ENCODE results near the gene VDR.

Gene VDR

DNA sequence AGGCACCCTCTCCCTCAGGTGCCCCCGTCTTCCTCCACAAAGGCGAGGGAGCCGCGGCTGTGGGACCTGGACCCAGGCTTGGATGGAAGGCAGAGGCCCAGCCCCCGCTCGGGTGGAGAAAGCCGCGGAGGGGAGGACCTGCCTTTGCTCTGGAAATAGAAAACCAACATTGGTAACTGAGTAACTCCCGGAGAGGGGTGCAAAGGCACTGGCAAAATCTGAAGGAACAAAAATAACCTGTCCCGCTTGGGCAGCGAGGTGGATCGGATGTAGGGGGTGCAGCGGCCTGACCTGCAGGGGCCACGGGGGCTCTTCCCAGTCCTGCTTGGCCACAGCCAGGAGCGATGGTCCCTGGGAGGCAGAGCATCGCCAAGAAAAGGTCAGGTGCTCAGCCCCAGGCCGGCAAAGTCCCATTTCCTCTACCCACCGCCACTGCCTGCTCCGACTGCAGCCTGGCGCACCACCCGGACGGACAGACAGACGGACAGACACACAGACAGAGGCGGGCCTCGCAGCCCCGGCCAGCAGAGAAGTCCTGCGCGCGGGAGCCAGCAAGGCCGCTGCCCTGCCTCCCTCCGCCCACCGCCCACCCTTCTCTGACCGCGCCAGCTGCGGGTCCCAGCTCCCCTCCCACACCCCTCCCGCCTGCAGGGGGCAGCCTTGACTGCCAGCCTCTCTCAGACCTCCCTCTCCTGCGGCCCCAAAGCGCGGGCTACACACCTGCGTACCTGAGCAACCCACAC, 37.2 kb upstream of the VDR start:
- H3K4me3 Mint-ChIP-seq, result no peak overlapping the region
- H3K9me3 Mint-ChIP-seq, result no peaks in the 10 kb centered on the region
- peaks cover 1% of the 10 kb centered on the region for H3K36me3 Mint-ChIP-seq (ENCODE audit: insufficient read depth)
- H3K27me3 Mint-ChIP-seq, result peaks cover 39% of the 10 kb centered on the region
- peaks cover 10% of the 10 kb centered on the region for H3K4me1 Mint-ChIP-seq
- no peak overlapping the region for H3K27ac Mint-ChIP-seq (ENCODE audit: low read depth)
- no peak for ATAC-seq (replicated peaks; ENCODE audit: extremely low read depth, poor library complexity, severe bottlenecking)
- peak in 1 of 2 donors; percentile 17 for DNase-seq (ENCODE audit: low spot score in 2 of 2)

DNA sequence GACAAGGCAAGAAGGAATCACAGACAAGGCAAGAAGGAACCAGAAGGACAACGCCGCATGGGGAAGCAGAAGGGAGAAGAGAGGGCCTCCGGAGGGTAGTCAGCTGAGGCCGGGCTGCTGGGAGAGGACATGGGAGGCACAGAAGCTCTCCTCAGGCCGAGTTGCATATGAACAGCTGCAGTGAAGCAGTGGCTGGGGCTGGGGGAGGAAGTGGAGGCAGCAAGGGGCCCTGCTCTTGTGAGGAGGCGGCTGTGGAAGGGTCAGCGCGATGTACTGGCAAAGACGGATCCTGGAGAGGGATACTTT, 36.6 kb upstream of the VDR start:
- H3K27me3 Mint-ChIP-seq, result peaks cover 33% of the 10 kb centered on the region
- H3K4me3 Mint-ChIP-seq, result no peak overlapping the region
- no peak for DNase-seq (ENCODE audit: low spot score in 2 of 2)
- peaks cover 1% of the 10 kb centered on the region for H3K36me3 Mint-ChIP-seq (ENCODE audit: insufficient read depth)
- H3K27ac Mint-ChIP-seq (ENCODE audit: low read depth), result no peak overlapping the region
- ATAC-seq (replicated peaks; ENCODE audit: extremely low read depth, poor library complexity, severe bottlenecking), result no peak
- no peaks in the 10 kb centered on the region for H3K9me3 Mint-ChIP-seq
- peaks cover 10% of the 10 kb centered on the region for H3K4me1 Mint-ChIP-seq

DNA sequence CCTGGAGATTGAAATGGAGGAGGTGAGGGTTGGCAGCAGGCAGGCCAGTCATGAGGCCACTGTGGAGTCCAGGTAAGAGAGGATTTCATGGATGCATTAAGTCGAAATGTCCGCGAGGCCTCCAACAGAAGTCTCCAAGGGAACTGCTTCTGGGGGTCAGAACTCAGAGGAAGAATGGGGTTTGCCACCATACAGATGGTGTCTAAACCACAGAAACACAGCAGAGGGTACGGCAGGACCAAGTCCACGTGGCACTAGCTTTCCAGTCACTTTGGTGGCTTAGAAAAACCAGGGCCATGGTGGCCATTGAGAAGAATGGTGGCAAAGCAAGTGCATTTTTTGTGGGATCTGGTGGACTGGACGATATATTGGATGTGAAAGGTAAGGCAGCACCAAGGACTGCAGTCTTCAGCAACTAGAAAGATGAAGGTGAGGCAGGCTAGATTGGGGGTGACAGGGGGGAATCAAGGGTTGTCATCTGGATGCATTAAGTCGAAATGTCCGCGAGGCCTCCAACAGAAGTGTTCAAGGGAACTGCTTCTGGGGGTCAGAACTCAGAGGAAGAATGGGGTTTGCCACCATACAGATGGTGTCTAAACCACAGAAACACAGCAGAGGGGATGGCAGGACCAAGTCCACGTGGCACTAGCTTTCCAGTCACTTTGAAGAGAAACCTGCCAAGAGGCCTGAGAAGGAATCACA, 36.1 kb upstream of the VDR start:
- DNase-seq (ENCODE audit: low spot score in 2 of 2), result no peak
- H3K4me3 Mint-ChIP-seq, result no peak overlapping the region
- peaks cover 10% of the 10 kb centered on the region for H3K4me1 Mint-ChIP-seq
- ATAC-seq (replicated peaks; ENCODE audit: extremely low read depth, poor library complexity, severe bottlenecking), result no peak
- H3K9me3 Mint-ChIP-seq, result no peaks in the 10 kb centered on the region
- H3K36me3 Mint-ChIP-seq (ENCODE audit: insufficient read depth), result peaks cover 1% of the 10 kb centered on the region
- H3K27ac Mint-ChIP-seq (ENCODE audit: low read depth), result no peak overlapping the region
- peaks cover 28% of the 10 kb centered on the region for H3K27me3 Mint-ChIP-seq

DNA sequence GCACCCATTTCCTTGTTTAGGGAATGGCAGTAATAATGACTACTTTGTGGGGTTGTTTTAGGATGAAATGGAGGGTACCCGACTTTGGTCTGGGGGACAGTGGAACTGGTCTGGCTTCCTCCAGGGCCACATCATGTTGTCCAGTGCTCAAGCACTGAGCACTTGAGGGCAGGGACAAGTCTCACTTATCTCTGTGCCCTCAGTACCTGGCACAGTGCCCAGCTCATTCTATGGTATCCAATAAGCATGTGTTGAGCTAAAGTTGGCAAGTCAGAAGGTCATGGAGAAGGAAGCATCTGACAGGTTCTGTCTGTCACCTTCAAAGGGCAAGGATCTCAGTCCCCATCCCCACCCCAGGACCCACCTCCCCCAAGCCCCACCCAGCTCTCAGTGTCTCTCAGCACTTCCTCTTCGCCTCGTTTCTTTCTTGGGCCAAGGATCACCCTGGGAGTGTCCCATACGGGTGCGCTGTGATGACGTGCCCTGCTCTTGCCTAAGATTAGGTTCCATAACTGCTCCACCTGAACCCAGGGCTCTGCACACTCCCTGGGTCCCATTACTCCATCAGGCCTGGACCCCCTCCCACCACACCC, 34.3 kb upstream of the VDR start:
- ATAC-seq (replicated peaks; ENCODE audit: extremely low read depth, poor library complexity, severe bottlenecking) (no peak), DNase-seq (ENCODE audit: low spot score in 2 of 2) (no peak)
- H3K27ac Mint-ChIP-seq (ENCODE audit: low read depth), result no peak overlapping the region
- H3K9me3 Mint-ChIP-seq, result no peaks in the 10 kb centered on the region
- H3K27me3 Mint-ChIP-seq, result peaks cover 28% of the 10 kb centered on the region
- peaks cover 10% of the 10 kb centered on the region for H3K4me1 Mint-ChIP-seq
- H3K4me3 Mint-ChIP-seq, result no peak overlapping the region
- peaks cover 1% of the 10 kb centered on the region for H3K36me3 Mint-ChIP-seq (ENCODE audit: insufficient read depth)

DNA sequence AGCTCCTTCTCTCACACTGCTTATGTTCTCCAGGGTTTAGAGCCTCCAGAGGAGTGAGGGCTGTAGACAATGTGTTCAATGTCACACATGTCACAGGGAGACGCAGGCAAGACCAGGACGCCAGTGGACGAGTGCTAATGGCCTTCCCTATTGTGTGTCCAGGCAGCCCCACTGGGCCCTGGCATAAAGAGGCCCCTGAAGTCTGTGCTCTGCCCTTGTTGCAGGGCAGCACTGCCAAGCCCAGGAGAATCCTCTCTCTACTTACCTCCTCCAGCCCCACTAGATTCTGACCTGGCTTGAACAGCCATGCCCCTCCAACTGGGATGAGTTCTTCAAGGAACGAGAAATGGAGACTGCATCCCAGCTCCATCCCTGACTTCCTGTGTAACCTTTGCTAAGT, 33.8 kb upstream of the VDR start:
- no peak for ATAC-seq (replicated peaks; ENCODE audit: extremely low read depth, poor library complexity, severe bottlenecking)
- H3K27me3 Mint-ChIP-seq, result peaks cover 24% of the 10 kb centered on the region
- no peak overlapping the region for H3K27ac Mint-ChIP-seq (ENCODE audit: low read depth)
- H3K36me3 Mint-ChIP-seq (ENCODE audit: insufficient read depth), result peaks cover 1% of the 10 kb centered on the region
- H3K9me3 Mint-ChIP-seq, result no peaks in the 10 kb centered on the region
- no peak for DNase-seq (ENCODE audit: low spot score in 2 of 2)
- H3K4me1 Mint-ChIP-seq, result peaks cover 10% of the 10 kb centered on the region
- H3K4me3 Mint-ChIP-seq, result no peak overlapping the region

DNA sequence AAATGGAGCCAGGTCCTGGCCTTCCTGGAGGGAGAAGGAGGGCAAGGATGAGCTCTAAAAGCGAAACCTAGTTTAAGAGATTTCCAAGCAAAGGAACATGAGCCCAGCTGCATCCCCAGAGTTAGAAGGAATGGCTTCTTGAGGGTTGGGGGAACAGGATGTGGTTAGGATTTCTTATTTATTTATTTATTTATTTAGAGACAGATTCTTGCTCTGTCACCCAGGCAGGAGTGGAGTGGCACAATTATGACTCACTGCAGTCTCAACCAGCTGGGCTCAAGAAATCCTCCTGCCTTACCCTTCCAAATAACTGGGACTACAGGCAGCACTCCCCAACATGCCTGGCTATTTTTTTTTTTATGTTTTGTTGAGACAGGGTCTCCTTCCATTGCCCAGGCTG, 33.3 kb upstream of the VDR start:
- no peak overlapping the region for H3K27ac Mint-ChIP-seq (ENCODE audit: low read depth)
- DNase-seq (ENCODE audit: low spot score in 2 of 2) (no peak), ATAC-seq (replicated peaks; ENCODE audit: extremely low read depth, poor library complexity, severe bottlenecking) (no peak)
- H3K9me3 Mint-ChIP-seq, result no peaks in the 10 kb centered on the region
- H3K4me1 Mint-ChIP-seq, result peaks cover 10% of the 10 kb centered on the region
- H3K4me3 Mint-ChIP-seq, result no peak overlapping the region
- H3K36me3 Mint-ChIP-seq (ENCODE audit: insufficient read depth), result peaks cover 1% of the 10 kb centered on the region
- peaks cover 19% of the 10 kb centered on the region for H3K27me3 Mint-ChIP-seq

DNA sequence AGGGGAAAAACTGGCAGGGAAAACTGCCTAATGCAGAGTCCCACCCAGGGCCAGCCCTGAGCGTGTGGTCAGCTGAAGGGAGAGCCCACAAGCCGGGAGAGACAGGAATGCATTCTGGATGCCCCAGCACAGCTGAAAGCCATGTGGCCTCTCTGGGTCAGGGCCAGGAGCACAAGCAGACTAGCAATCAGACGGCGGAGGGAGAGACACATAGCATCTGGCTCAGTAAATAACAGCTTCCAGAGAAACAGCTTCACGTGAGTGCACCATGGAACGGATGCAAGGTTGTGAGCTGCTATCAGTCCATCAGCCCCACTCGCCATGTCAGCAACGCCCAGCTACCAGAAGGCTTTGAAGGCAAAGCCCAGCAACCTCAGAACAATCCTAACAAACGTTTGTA, 30.4 kb upstream of the VDR start:
- Mint-ChIP-seq H3K9me3 (no peaks in the 10 kb centered on the region), H3K27me3 (peaks cover 22% of the 10 kb centered on the region), H3K36me3 (ENCODE audit: insufficient read depth) (no peaks in the 10 kb centered on the region), H3K4me3 (no peak overlapping the region), H3K4me1 (no peaks in the 10 kb centered on the region), H3K27ac (ENCODE audit: low read depth) (no peak overlapping the region)
- no peak for ATAC-seq (replicated peaks; ENCODE audit: extremely low read depth, poor library complexity, severe bottlenecking)
- DNase-seq (ENCODE audit: low spot score in 2 of 2), result no peak

DNA sequence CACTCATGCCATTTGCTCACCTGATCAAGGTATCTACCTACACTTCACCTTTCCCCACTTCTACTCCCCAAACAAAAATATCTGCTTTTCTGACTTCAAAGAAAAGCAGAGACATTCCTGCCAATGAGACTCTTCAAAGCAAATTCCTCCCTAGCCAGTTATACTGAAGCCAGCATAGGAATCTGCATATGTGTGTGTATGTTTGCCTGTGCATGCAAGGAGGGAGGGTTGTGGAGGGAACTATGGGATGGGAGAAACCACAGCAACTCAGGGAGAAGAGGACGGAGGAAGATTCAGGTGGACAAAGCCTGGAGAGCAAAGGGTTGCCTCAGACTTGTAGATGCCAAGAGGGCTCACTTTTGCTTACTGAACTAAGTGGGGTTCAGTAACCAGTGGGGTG, 26.4 kb upstream of the VDR start:
- Mint-ChIP-seq H3K27me3 (peaks cover 22% of the 10 kb centered on the region), H3K27ac (ENCODE audit: low read depth) (no peak overlapping the region), H3K9me3 (no peaks in the 10 kb centered on the region), H3K4me3 (no peak overlapping the region), H3K4me1 (no peaks in the 10 kb centered on the region), H3K36me3 (ENCODE audit: insufficient read depth) (no peaks in the 10 kb centered on the region)
- ATAC-seq (replicated peaks; ENCODE audit: extremely low read depth, poor library complexity, severe bottlenecking) (no peak), DNase-seq (ENCODE audit: low spot score in 2 of 2) (no peak)

DNA sequence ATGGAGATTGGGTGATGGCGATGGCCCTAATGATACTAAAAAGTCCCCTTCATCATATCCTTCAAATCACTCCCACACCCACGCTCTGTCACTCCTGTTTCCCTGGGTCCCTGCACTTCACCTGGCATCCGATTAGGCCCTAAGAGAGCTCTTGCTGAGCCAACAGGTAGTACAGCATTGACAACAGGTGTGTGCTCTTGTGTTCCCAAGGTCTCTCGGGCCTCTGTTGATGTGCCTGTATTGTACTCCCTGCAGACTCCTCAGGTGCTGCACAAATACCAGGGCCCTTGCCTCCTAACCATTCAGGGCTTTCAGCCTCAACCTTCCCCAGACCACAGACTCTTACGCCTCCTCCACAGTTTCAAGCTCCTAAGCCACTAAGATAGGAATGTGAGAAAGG, 25.8 kb upstream of the VDR start:
- H3K4me3 Mint-ChIP-seq, result no peak overlapping the region
- no peaks in the 10 kb centered on the region for H3K4me1 Mint-ChIP-seq
- no peak for ATAC-seq (replicated peaks; ENCODE audit: extremely low read depth, poor library complexity, severe bottlenecking)
- no peak for DNase-seq (ENCODE audit: low spot score in 2 of 2)
- H3K27ac Mint-ChIP-seq (ENCODE audit: low read depth), result no peak overlapping the region
- peaks cover 22% of the 10 kb centered on the region for H3K27me3 Mint-ChIP-seq
- H3K9me3 Mint-ChIP-seq, result no peaks in the 10 kb centered on the region
- H3K36me3 Mint-ChIP-seq (ENCODE audit: insufficient read depth), result no peaks in the 10 kb centered on the region

DNA sequence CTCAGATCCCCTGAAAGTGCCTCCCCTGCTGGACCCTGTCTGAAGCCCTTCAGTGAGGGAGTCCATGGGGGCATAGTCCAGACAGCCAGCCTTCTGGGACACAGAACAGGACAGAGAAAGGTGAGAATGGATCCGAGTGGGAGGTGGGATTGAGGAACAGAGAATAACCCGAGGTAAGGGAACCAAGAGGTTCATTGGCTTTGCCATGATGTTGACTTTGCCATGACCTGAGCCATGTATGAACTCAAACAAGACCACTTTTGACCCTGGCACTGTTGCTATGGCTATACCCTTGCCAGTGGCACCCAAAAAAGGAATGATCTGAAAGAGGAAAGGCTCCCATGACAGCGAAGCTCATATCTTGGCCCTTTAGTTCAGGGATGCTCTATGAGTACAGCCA, 22.6 kb upstream of the VDR start:
- Mint-ChIP-seq H3K36me3 (ENCODE audit: insufficient read depth) (no peaks in the 10 kb centered on the region), H3K4me3 (no peak overlapping the region), H3K4me1 (no peaks in the 10 kb centered on the region), H3K27me3 (peaks cover 45% of the 10 kb centered on the region), H3K27ac (ENCODE audit: low read depth) (no peak overlapping the region), H3K9me3 (no peaks in the 10 kb centered on the region)
- ATAC-seq (replicated peaks; ENCODE audit: extremely low read depth, poor library complexity, severe bottlenecking), result no peak
- DNase-seq (ENCODE audit: low spot score in 2 of 2), result no peak

DNA sequence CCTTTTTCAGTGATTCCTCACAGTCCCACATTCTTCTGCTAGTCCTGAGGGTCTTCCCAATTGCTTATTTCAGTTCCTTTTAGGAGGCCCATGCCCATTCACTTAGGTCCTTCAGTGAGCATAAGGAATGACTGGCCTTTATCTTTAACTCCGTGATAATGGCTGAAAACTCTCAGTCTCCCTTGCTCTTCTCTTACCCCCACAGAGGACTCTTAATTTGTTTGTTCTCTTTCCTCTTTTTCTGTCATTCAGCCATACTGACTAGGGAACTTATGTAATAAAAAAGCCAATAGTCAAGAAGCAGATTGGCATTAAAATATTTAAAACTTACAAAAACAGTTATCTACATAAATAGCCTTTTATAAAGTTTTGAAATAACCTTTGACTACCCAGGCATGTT, 17.1 kb upstream of the VDR start:
- Mint-ChIP-seq H3K9me3 (no peaks in the 10 kb centered on the region), H3K36me3 (ENCODE audit: insufficient read depth) (no peaks in the 10 kb centered on the region), H3K4me1 (no peaks in the 10 kb centered on the region), H3K4me3 (no peak overlapping the region), H3K27ac (ENCODE audit: low read depth) (no peak overlapping the region), H3K27me3 (peaks cover 30% of the 10 kb centered on the region)
- no peak for DNase-seq (ENCODE audit: low spot score in 2 of 2)
- no peak for ATAC-seq (replicated peaks; ENCODE audit: extremely low read depth, poor library complexity, severe bottlenecking)

DNA sequence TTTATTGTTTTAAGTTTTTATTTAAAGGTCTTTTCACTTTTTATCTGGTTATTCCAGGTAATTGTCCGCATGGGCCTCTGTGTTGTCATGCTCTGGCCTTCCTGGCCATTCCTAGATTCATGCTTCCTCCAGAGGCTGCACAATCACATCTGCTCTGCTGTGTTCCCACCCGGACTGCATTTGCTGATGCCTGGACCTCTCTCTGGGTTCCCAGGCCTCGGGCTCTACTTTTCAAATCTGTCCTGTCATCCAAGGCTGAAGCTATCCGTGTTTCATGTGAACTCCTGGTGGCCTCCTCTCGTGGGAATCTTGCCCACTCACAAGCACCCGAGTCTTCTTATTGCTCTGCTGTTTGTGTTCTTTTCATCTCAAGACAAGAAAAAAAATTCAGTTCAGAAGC, 16.1 kb upstream of the VDR start:
- no peak for ATAC-seq (replicated peaks; ENCODE audit: extremely low read depth, poor library complexity, severe bottlenecking)
- no peaks in the 10 kb centered on the region for H3K4me1 Mint-ChIP-seq
- no peak for DNase-seq (ENCODE audit: low spot score in 2 of 2)
- no peak overlapping the region for H3K4me3 Mint-ChIP-seq
- no peak overlapping the region for H3K27ac Mint-ChIP-seq (ENCODE audit: low read depth)
- no peaks in the 10 kb centered on the region for H3K9me3 Mint-ChIP-seq
- peaks cover 39% of the 10 kb centered on the region for H3K27me3 Mint-ChIP-seq
- H3K36me3 Mint-ChIP-seq (ENCODE audit: insufficient read depth), result no peaks in the 10 kb centered on the region

DNA sequence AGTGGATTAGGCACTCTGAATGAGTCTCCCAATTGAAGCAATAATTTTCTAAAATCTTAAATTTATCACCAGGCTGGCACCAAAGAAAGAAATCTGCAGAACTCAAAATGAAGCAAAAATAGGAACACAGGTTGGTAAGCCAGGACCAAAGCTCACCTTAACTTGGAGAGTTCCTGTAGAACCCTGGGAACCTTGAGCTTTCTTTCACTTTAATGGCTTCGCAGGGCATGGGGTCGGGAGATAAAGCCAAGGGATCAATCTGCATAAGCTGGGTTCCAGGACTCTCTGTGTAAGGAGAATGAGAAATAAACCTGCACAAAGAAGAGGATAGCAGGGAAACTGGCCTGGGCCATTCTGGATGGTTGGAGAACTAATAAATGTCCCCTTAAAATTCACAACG, 8.3 kb upstream of the VDR start:
- Mint-ChIP-seq H3K27ac (ENCODE audit: low read depth) (no peak overlapping the region), H3K4me1 (no peaks in the 10 kb centered on the region), H3K4me3 (no peak overlapping the region), H3K36me3 (ENCODE audit: insufficient read depth) (peaks cover 2% of the 10 kb centered on the region), H3K27me3 (peaks cover 35% of the 10 kb centered on the region), H3K9me3 (no peaks in the 10 kb centered on the region)
- DNase-seq (ENCODE audit: low spot score in 2 of 2) (no peak), ATAC-seq (replicated peaks; ENCODE audit: extremely low read depth, poor library complexity, severe bottlenecking) (no peak)
